ENCODE results near the gene TUBB3.
A peak's percentile ranks its signal among the peaks of the same experiment; 100 is the strongest.

Gene TUBB3

GRCh38 chr16:89973654-89974335, 50.7 kb downstream of the TUBB3 start:
- peaks cover 8% of the 10 kb centered on the region for H3K36me3 ChIP-seq (ENCODE audit: control insufficient read depth, insufficient read depth, low read length, severe bottlenecking)
- no peak for DNase-seq (ENCODE audit: low read depth)

GRCh38 chr16:89974870-89975269, 51.7 kb downstream of the TUBB3 start:
- H3K4me1 ChIP-seq (ENCODE audit: control insufficient read depth, insufficient read depth, low read length) = peaks cover 28% of the 10 kb centered on the region
- no peak overlapping the region for H3K9ac ChIP-seq (ENCODE audit: low read length)
- no peaks in the 10 kb centered on the region for H3K27me3 ChIP-seq (replicated peaks; ENCODE audit: control insufficient read depth, insufficient read depth, low read length)
- DNase-seq (ENCODE audit: low read depth) = no peak
- peaks cover 15% of the 10 kb centered on the region for H3K36me3 ChIP-seq (ENCODE audit: control insufficient read depth, insufficient read depth, low read length, severe bottlenecking)
- no peaks in the 10 kb centered on the region for H3K9me3 ChIP-seq (ENCODE audit: control insufficient read depth, low read length)
- no peak overlapping the region for H3K4me3 ChIP-seq (ENCODE audit: low read length)

More at GRCh38 chr16:89973654-89974335, 50.7 kb downstream of the TUBB3 start:
- H3K27me3 ChIP-seq (replicated peaks; ENCODE audit: control insufficient read depth, insufficient read depth, low read length) = no peaks in the 10 kb centered on the region
- H3K9ac ChIP-seq (ENCODE audit: low read length) = peak overlapping the region; percentile 93
- peak overlapping the region; percentile 92 for H3K4me3 ChIP-seq (ENCODE audit: low read length)
- peaks cover 28% of the 10 kb centered on the region for H3K4me1 ChIP-seq (ENCODE audit: control insufficient read depth, insufficient read depth, low read length)
- no peaks in the 10 kb centered on the region for H3K9me3 ChIP-seq (ENCODE audit: control insufficient read depth, low read length)

DNA sequence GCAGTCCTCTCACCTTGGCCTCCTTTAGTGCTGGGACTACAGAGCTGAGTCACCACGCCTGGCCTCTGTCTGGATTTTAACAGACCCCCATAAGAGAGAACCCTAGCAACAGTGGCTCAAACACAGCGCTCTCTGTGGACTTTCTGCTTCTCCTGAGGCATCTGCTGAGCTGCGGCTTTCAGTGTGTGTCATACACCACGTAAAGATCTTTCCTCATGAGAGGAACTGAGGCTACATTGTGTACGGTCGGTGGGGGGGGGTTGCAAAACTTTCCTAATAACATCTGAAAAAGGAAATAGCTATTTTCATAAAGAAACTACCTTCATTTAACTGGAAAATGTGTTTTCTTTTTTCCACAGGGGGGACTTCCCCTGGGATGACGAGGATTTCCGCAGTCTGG, 58.3 kb downstream of the TUBB3 start:
- Histone ChIP-seq H3K4me3 (ENCODE audit: low read length) (no peak overlapping the region), H3K36me3 (ENCODE audit: control insufficient read depth, insufficient read depth, low read length, severe bottlenecking) (peaks cover 76% of the 10 kb centered on the region), H3K9ac (ENCODE audit: low read length) (no peak overlapping the region), H3K9me3 (ENCODE audit: control insufficient read depth, low read length) (no peaks in the 10 kb centered on the region), H3K4me1 (ENCODE audit: control insufficient read depth, insufficient read depth, low read length) (no peaks in the 10 kb centered on the region), H3K27me3 (replicated peaks; ENCODE audit: control insufficient read depth, insufficient read depth, low read length) (no peaks in the 10 kb centered on the region)
- DNase-seq (ENCODE audit: low read depth) = no peak

DNA sequence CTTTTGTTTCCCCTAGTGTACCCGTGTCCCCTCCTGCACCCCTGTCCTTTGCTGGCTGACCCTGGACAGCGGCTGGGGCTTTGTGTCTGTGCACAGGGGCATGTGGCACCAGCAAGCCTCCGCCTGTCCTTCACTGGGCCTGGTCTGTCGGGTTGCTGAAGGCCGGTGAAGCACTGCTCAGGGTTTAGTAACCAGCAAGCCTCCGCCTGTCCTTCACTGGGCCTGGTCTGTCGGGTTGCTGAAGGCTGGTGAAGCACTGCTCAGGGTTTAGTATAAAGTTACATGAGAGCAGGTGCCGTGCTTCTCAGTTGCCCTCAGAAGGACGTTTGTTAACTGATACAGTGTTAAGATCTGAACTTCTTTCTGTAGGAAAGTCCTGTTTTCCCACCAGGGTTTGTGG, 59.2 kb downstream of the TUBB3 start:
- Histone ChIP-seq H3K9ac (ENCODE audit: low read length) (no peak overlapping the region), H3K9me3 (ENCODE audit: control insufficient read depth, low read length) (no peaks in the 10 kb centered on the region), H3K36me3 (ENCODE audit: control insufficient read depth, insufficient read depth, low read length, severe bottlenecking) (peaks cover 79% of the 10 kb centered on the region), H3K27me3 (replicated peaks; ENCODE audit: control insufficient read depth, insufficient read depth, low read length) (no peaks in the 10 kb centered on the region), H3K4me3 (ENCODE audit: low read length) (no peak overlapping the region), H3K4me1 (ENCODE audit: control insufficient read depth, insufficient read depth, low read length) (no peaks in the 10 kb centered on the region)
- no peak for DNase-seq (ENCODE audit: low read depth)

- Histone ChIP-seq H3K9me3 (ENCODE audit: control insufficient read depth, low read length) (no peaks in the 10 kb centered on the region), H3K9ac (ENCODE audit: low read length) (no peak overlapping the region), H3K36me3 (ENCODE audit: control insufficient read depth, insufficient read depth, low read length, severe bottlenecking) (peaks cover 79% of the 10 kb centered on the region), H3K4me1 (ENCODE audit: control insufficient read depth, insufficient read depth, low read length) (no peaks in the 10 kb centered on the region), H3K27me3 (replicated peaks; ENCODE audit: control insufficient read depth, insufficient read depth, low read length) (no peaks in the 10 kb centered on the region), H3K4me3 (ENCODE audit: low read length) (no peak overlapping the region)
- DNase-seq (ENCODE audit: low read depth) = no peak
These were observed 60.4 kb downstream of the TUBB3 start for GRCh38 chr16:89983536-89983935.

- Histone ChIP-seq H3K9me3 (ENCODE audit: control insufficient read depth, low read length) (no peaks in the 10 kb centered on the region), H3K4me3 (ENCODE audit: low read length) (no peak overlapping the region), H3K36me3 (ENCODE audit: control insufficient read depth, insufficient read depth, low read length, severe bottlenecking) (peaks cover 81% of the 10 kb centered on the region), H3K4me1 (ENCODE audit: control insufficient read depth, insufficient read depth, low read length) (no peaks in the 10 kb centered on the region), H3K9ac (ENCODE audit: low read length) (no peak overlapping the region), H3K27me3 (replicated peaks; ENCODE audit: control insufficient read depth, insufficient read depth, low read length) (no peaks in the 10 kb centered on the region)
- DNase-seq (ENCODE audit: low read depth) = no peak
These were observed 61.1 kb downstream of the TUBB3 start for GRCh38 chr16:89984216-89984615.

DNA sequence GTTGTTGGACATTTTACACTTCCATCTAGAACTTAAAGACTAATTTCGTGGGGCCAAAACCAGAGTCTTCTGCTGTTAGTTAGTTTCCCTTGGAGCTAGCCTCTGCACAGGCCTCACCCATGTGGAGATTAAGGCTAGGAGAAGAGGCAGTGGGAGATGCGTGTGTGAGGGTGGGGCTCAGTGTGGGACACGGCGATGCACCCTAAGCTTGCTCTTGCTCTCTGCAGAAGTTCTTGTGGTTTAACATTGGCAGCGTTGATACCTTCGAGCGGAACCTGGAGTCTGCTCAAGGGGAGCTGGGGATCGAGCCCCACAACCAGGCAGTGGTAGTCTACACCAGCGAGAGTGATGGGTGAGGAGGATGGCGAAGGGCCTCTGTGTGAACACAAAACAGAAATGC, 62.1 kb downstream of the TUBB3 start:
- Histone ChIP-seq H3K36me3 (ENCODE audit: control insufficient read depth, insufficient read depth, low read length, severe bottlenecking) (peaks cover 77% of the 10 kb centered on the region), H3K9ac (ENCODE audit: low read length) (no peak overlapping the region), H3K4me3 (ENCODE audit: low read length) (no peak overlapping the region)

More for the DNA sequence above, 62.1 kb downstream of the TUBB3 start:
- DNase-seq (ENCODE audit: low read depth) = no peak
- no peaks in the 10 kb centered on the region for H3K27me3 ChIP-seq (replicated peaks; ENCODE audit: control insufficient read depth, insufficient read depth, low read length)
- no peaks in the 10 kb centered on the region for H3K9me3 ChIP-seq (ENCODE audit: control insufficient read depth, low read length)
- no peaks in the 10 kb centered on the region for H3K4me1 ChIP-seq (ENCODE audit: control insufficient read depth, insufficient read depth, low read length)
